Panc1 (cell line): ENCODE results near the gene NCOR2. TPM values are rescaled to one million over a fixed set of nuclear protein-coding genes. Genes with fewer than 3 reads are reported as not detected.

Experiments
- ATAC-seq: fragments of 200-7000 bp; cut with Tn5 transposase; 2 replicates; pipeline ENCODE4 v1.9.1; 2020; ENCODE audit warnings: mild to moderate bottlenecking, moderate library complexity
- BruUV-seq: library from RNA; stranded (reverse); fragments of 400-500 nt; replicated peaks from 2 replicates; lab custom pipeline; 2021; lab: Mats Ljungman, UMichigan
- CTCF ChIA-PET: fragments of 300-600 bp; sonication (Branson Sonifier 250); formaldehyde crosslinking; loops from one replicate; lab custom pipeline; 2022; ENCODE audit warnings: antibody characterized with exemption; lab: Charles Lee
- POLR2A ChIA-PET: fragments of 300-600 bp; sonication (Branson Sonifier 250); formaldehyde crosslinking; loops from one replicate; lab custom pipeline; 2022; ENCODE audit warnings: antibody characterized with exemption; lab: Charles Lee
- DNase-seq: peaks from one replicate; pipeline ENCODE4 v3.0.0-alpha.2; 2010; ENCODE audit warnings: low read depth, low spot score
- H3K27ac ChIP-seq: 2 replicates; pipeline ENCODE4 v1.5.1; 2011; ENCODE audit warnings: mild to moderate bottlenecking, low read length, inconsistent platforms
- H3K27me3 ChIP-seq: fragments of 200-500 bp; sonication (Bioruptor generic); 2 replicates; pipeline ENCODE4 v1.6.0; 2014; ENCODE audit warnings: low read length, inconsistent platforms; ENCODE audit not compliant: control insufficient read depth, insufficient read depth
- H3K36me3 ChIP-seq: fragments of 200-500 bp; sonication (Bioruptor generic); 2 replicates; pipeline ENCODE4 v1.5.1; 2014; ENCODE audit warnings: inconsistent platforms, mild to moderate bottlenecking, low read length, moderate library complexity; ENCODE audit not compliant: control insufficient read depth, insufficient read depth
- H3K4me1 ChIP-seq: 2 replicates; pipeline ENCODE4 v1.5.1; 2011; ENCODE audit warnings: inconsistent platforms, mild to moderate bottlenecking, low read length, moderate library complexity; ENCODE audit not compliant: control insufficient read depth, insufficient read depth
- H3K4me3 ChIP-seq, 2 experiments: 2 replicates each; pipeline ENCODE4 v1.5.1; 2011 to 2012; ENCODE audit warnings: low read depth in 2 of 2, low read length in 2 of 2, mild to moderate bottlenecking in 2 of 2, inconsistent platforms in 1 of 2, moderate library complexity in 1 of 2
- H3K9me3 ChIP-seq: fragments of 200-500 bp; sonication (Bioruptor generic); 2 replicates; pipeline ENCODE4 v1.5.1; 2014; ENCODE audit warnings: low read depth, mild to moderate bottlenecking, inconsistent platforms, low read length, moderate library complexity; ENCODE audit not compliant: control insufficient read depth, insufficient read depth
- CTCF ChIP-seq: fragments of 450-650 bp; IDR thresholded peaks from 2 replicates; pipeline ENCODE4 v1.5.1; 2017; ENCODE audit warnings: mild to moderate bottlenecking
- POLR2AphosphoS5 ChIP-seq: IDR thresholded peaks from 2 replicates; pipeline ENCODE4 v1.6.1; 2012; ENCODE audit warnings: mild to moderate bottlenecking, low read depth, low read length, moderate library complexity
- REST ChIP-seq, 2 experiments: IDR thresholded peaks; 2 replicates each; pipeline ENCODE4 v1.6.1; 2011 to 2012; ENCODE audit warnings: low read depth in 2 of 2, control low read depth in 1 of 2, low read length in 1 of 2, mild to moderate bottlenecking in 1 of 2, moderate library complexity in 1 of 2; ENCODE audit not compliant: insufficient read depth in 1 of 2
- SIN3A ChIP-seq: IDR thresholded peaks from 2 replicates; pipeline ENCODE4 v1.6.1; 2012; ENCODE audit warnings: low read depth, mild to moderate bottlenecking, low read length, moderate library complexity, borderline replicate concordance; ENCODE audit not compliant: insufficient read depth
- TCF7L2 ChIP-seq: IDR thresholded peaks from 2 replicates; pipeline ENCODE4 v1.6.1; 2011; ENCODE audit warnings: mild to moderate bottlenecking, low read depth, low read length, inconsistent platforms
- in situ Hi-C: cut with HindIII; loops from 2 replicates; pipeline ENCODE4 v1.10.0; 2016; ENCODE audit warnings: low sequenced_read_pairs, low pct_unique_long_range_greater_than_20kb
- intact Hi-C: fragments of 100-400 bp; cut with micrococcal nuclease; formaldehyde crosslinking; loops from one replicate; pipeline ENCODE4 v1.10.0; 2022; ENCODE audit not compliant: unreplicated experiment
- total RNA-seq: library from RNA; stranded (reverse); gene quantifications from one replicate; pipeline ENCODE4 v1.2.1, GENCODE V29; 2021; ENCODE audit not compliant: unreplicated experiment

NCOR2 gene
- total RNA-seq, 1 experiment from 2014 or later = 461 TPM

GRCh38 chr12:124577374-124577773, 10.0 kb upstream of the NCOR2 start:
- in situ Hi-C loops = no loop called here
- Histone ChIP-seq H3K9me3 (no peaks in the 10 kb centered on the region; the same call in 1 of the 2 replicates), H3K4me3 (no peak overlapping the region), H3K4me1 (peaks cover 7% of the 10 kb centered on the region; the same call in 1 of the 2 replicates), H3K27me3 (no peaks in the 10 kb centered on the region), H3K36me3 (no peaks in the 10 kb centered on the region), H3K27ac (no peak overlapping the region)
- ChIA-PET CTCF (no interaction called here), POLR2A (no interaction called here)
- intact Hi-C loops = no loop called here
- ATAC-seq = no peak
- DNase-seq = no peak
- no TSS peak for BruUV-seq
- TF ChIP-seq POLR2AphosphoS5 (no peak), SIN3A (no peak), REST (IDR thresholded peaks at IDR 0.05; ENCODE audit: insufficient read depth in 1 of 2, low read depth in 2 of 2, low read length in 1 of 2) (no peak), CTCF (no peak), TCF7L2 (no peak)

- BruUV-seq = no TSS peak
- intact Hi-C loops = no loop called here
- in situ Hi-C loops = no loop called here
- no peak overlapping the region for H3K27ac ChIP-seq
- TF ChIP-seq CTCF = no peak
- no peak for TF ChIP-seq REST (IDR thresholded peaks at IDR 0.05; ENCODE audit: insufficient read depth in 1 of 2, low read depth in 2 of 2, low read length in 1 of 2)
- no peak for TF ChIP-seq TCF7L2
- no peak for TF ChIP-seq POLR2AphosphoS5
- TF ChIP-seq SIN3A = no peak
- ATAC-seq (no peak), DNase-seq (no peak)
- POLR2A ChIA-PET = no interaction called here
- no peaks in the 10 kb centered on the region for H3K36me3 ChIP-seq
- CTCF ChIA-PET = interaction anchor here (0.5 kb wide), 1 partner anchor 318 kb away, joined by 4 read pairs; no protein-coding TSS in a partner anchor
- H3K4me3 ChIP-seq = no peak overlapping the region
- no peaks in the 10 kb centered on the region; the same call in 1 of the 2 replicates for H3K9me3 ChIP-seq
- H3K27me3 ChIP-seq = no peaks in the 10 kb centered on the region
- H3K4me1 ChIP-seq = peaks cover 7% of the 10 kb centered on the region; the same call in 1 of the 2 replicates
Measured at GRCh38 chr12:124576061-124576650, 8.7 kb upstream of the NCOR2 start.
